Measurements from ENCODE around the gene SKIC2.

DNA sequence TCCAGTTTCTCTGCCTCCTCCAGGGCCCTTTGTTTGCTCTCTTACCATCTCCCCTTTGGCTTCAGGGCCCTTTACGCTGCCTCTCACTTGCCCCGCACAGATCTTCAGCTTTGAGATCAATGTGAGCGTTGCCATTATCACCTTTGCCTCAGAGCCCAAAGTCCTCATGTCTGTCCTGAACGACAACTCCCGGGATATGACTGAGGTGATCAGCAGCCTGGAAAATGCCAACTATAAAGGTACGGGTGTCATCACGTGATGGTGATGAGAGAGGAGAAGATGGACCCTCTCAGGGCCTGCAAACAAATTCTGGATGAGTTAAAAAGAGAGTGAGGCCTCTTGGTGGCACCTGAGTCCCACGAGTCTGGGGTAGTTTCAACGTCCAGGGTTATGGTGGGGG lies 23.2 kb upstream of the SKIC2 start:
- TF ChIP-seq, protein P1, sequence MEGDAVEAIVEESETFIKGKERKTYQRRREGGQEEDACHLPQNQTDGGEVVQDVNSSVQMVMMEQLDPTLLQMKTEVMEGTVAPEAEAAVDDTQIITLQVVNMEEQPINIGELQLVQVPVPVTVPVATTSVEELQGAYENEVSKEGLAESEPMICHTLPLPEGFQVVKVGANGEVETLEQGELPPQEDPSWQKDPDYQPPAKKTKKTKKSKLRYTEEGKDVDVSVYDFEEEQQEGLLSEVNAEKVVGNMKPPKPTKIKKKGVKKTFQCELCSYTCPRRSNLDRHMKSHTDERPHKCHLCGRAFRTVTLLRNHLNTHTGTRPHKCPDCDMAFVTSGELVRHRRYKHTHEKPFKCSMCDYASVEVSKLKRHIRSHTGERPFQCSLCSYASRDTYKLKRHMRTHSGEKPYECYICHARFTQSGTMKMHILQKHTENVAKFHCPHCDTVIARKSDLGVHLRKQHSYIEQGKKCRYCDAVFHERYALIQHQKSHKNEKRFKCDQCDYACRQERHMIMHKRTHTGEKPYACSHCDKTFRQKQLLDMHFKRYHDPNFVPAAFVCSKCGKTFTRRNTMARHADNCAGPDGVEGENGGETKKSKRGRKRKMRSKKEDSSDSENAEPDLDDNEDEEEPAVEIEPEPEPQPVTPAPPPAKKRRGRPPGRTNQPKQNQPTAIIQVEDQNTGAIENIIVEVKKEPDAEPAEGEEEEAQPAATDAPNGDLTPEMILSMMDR (IDR thresholded peaks at IDR 0.05) = no peak
- no peak for TF ChIP-seq POLR2A (IDR thresholded peaks at IDR 0.05)
